SK-N-SH (cell line): ENCODE results near the gene GPR155. TPM values are rescaled to one million over a fixed set of nuclear protein-coding genes. Genes with fewer than 3 reads are reported as not detected.
A peak's percentile ranks its signal among the peaks of the same experiment; 100 is the strongest.

ENCODE experiments used
- CTCF ChIA-PET: fragments of 300-600, 350-600 bp; formaldehyde crosslinking; extraction: SDS; loops from one replicate; lab custom pipeline; 2021; lab: Yijun Ruan, JAX
- POLR2A ChIA-PET: fragments of 350-600 bp; sonication (Branson Sonifier 250); formaldehyde crosslinking; extraction: SDS; loops from one replicate; lab custom pipeline; 2020; ENCODE audit warnings: antibody characterized with exemption, inconsistent platforms; lab: Yijun Ruan, JAX
- DNase-seq: peaks from one replicate; pipeline ENCODE4 v3.0.0; 2012
- H2AFZ ChIP-seq: fragments of 200-600 bp; sonication (generic); 2 replicates; pipeline ENCODE4 v1.8.1; 2016; ENCODE audit warnings: antibody characterized with exemption, mild to moderate bottlenecking, low read depth
- H3F3A ChIP-seq: fragments of 200-600 bp; sonication (generic); replicated peaks from 2 replicates; pipeline ENCODE3; 2016; ENCODE audit warnings: antibody characterized with exemption, mild to moderate bottlenecking; ENCODE audit not compliant: insufficient read depth
- H3K27ac ChIP-seq, 2 experiments: fragments of 200-500 bp in 1 of 2; fragments of 200-600 bp in 1 of 2; sonication (Bioruptor generic) in 1 of 2; sonication (generic), shearing (Covaris generic) in 1 of 2; 2 replicates each; pipeline versions ENCODE4 v1.5.1 to v1.6.1; 2014 to 2016; ENCODE audit warnings: low read depth in 2 of 2, inconsistent platforms in 1 of 2, low read length in 1 of 2, mild to moderate bottlenecking in 1 of 2, mixed read lengths in 1 of 2
- H3K27me3 ChIP-seq: fragments of 200-600 bp; sonication (generic), shearing (Covaris generic); 2 replicates; pipeline ENCODE4 v1.6.1; 2016; ENCODE audit warnings: mixed run types; ENCODE audit not compliant: insufficient read depth
- H3K36me3 ChIP-seq, 2 experiments: fragments of 200-500 bp in 1 of 2; fragments of 200-600 bp in 1 of 2; sonication (Bioruptor generic) in 1 of 2; sonication (generic) in 1 of 2; replicated peaks in 1 of 2; 2 replicates each; pipeline versions ENCODE3 to v1.5.1; 2014 to 2016; ENCODE audit warnings: low read length in 1 of 2, mild to moderate bottlenecking in 1 of 2; ENCODE audit not compliant: insufficient read depth in 2 of 2, control insufficient read depth in 1 of 2
- H3K4me1 ChIP-seq, 2 experiments: fragments of 200-500 bp in 1 of 2; fragments of 200-600 bp in 1 of 2; sonication (Bioruptor generic) in 1 of 2; sonication (generic), shearing (Covaris generic) in 1 of 2; 2 replicates each; pipeline versions ENCODE4 v1.5.1 to v1.6.1; 2014 to 2016; ENCODE audit warnings: low read depth in 1 of 2, low read length in 1 of 2, mixed run types in 1 of 2; ENCODE audit not compliant: insufficient read depth in 2 of 2, control insufficient read depth in 1 of 2
- H3K4me2 ChIP-seq: fragments of 200-600 bp; sonication (generic), shearing (Covaris generic); 2 replicates; pipeline ENCODE4 v1.6.1; 2017; ENCODE audit warnings: mixed run types
- H3K4me3 ChIP-seq, 2 experiments: fragments of 200-500 bp in 1 of 2; fragments of 200-600 bp in 1 of 2; sonication (Bioruptor generic) in 1 of 2; sonication (generic), shearing (Covaris generic) in 1 of 2; 2 replicates each; pipeline versions ENCODE4 v1.5.1 to v1.8.1; 2014 to 2016; ENCODE audit warnings: low read depth in 2 of 2, inconsistent platforms in 1 of 2, low read length in 1 of 2, mild to moderate bottlenecking in 1 of 2, mixed read lengths in 1 of 2, moderate library complexity in 1 of 2
- H3K79me2 ChIP-seq: fragments of 200-600 bp; sonication (generic); 2 replicates; pipeline ENCODE4 v1.8.1; 2017; ENCODE audit warnings: mild to moderate bottlenecking; ENCODE audit not compliant: insufficient read depth
- H3K9ac ChIP-seq: fragments of 200-600 bp; sonication (generic); 2 replicates; pipeline ENCODE4 v1.6.1; 2017; ENCODE audit warnings: mixed run types
- H3K9me2 ChIP-seq: fragments of 200-600 bp; sonication (generic); 2 replicates; pipeline ENCODE4 v1.6.1; 2017; ENCODE audit warnings: mixed run types
- H3K9me3 ChIP-seq: fragments of 200-600 bp; sonication (generic); 2 replicates; pipeline ENCODE4 v1.6.1; 2017; ENCODE audit warnings: mixed run types, mild to moderate bottlenecking, moderate library complexity
- H4K20me1 ChIP-seq: fragments of 200-600 bp; sonication (generic); 2 replicates; pipeline ENCODE4 v1.6.1; 2017; ENCODE audit warnings: mild to moderate bottlenecking, mixed run types; ENCODE audit not compliant: insufficient read depth
- CHD2 ChIP-seq: fragments of 150-350 bp; IDR thresholded peaks from 2 replicates; pipeline ENCODE4 v1.6.1; 2018; ENCODE audit warnings: low read length; ENCODE audit not compliant: partially characterized antibody
- CTCF ChIP-seq: fragments of 200-600 bp; sonication (generic); IDR thresholded peaks from 2 replicates; pipeline ENCODE4 v1.6.1; 2017; ENCODE audit warnings: antibody characterized with exemption, mild to moderate bottlenecking, moderate library complexity
- ELF1 ChIP-seq: IDR thresholded peaks from 2 replicates; pipeline ENCODE4 v1.4.0; 2012
- FOXJ3 ChIP-seq: sonication (generic); formaldehyde crosslinking; IDR thresholded peaks from 2 replicates; pipeline ENCODE4 v1.5.1; 2020; ENCODE audit warnings: mild to moderate bottlenecking, missing genetic modification reagents
- FOXM1 ChIP-seq: IDR thresholded peaks from 2 replicates; pipeline ENCODE4 v1.4.0; 2012; ENCODE audit warnings: low read depth, mild to moderate bottlenecking
- GATA2 ChIP-seq: sonication (generic); formaldehyde crosslinking; IDR thresholded peaks from 2 replicates; pipeline ENCODE4 v1.5.0; 2020; ENCODE audit warnings: mild to moderate bottlenecking, missing genetic modification reagents
- JUND ChIP-seq: IDR thresholded peaks from 2 replicates; pipeline ENCODE4 v1.4.0; 2012
- NFIC ChIP-seq: IDR thresholded peaks from 2 replicates; pipeline ENCODE4 v1.4.0; 2012; ENCODE audit warnings: borderline replicate concordance
- POLR2AphosphoS5 ChIP-seq: IDR thresholded peaks from 2 replicates; pipeline ENCODE4 v1.6.1; 2012; ENCODE audit warnings: low read depth, low read length
- RAD21 ChIP-seq: IDR thresholded peaks from 2 replicates; pipeline ENCODE4 v1.6.1; 2012; ENCODE audit warnings: mild to moderate bottlenecking, low read length
- RXRA ChIP-seq: IDR thresholded peaks from 2 replicates; pipeline ENCODE4 v1.4.0; 2012; ENCODE audit warnings: low read depth, mild to moderate bottlenecking, borderline replicate concordance
- SIN3A ChIP-seq: IDR thresholded peaks from 2 replicates; pipeline ENCODE4 v1.6.1; 2012; ENCODE audit warnings: low read depth, mild to moderate bottlenecking, low read length, moderate library complexity, borderline replicate concordance
- SMC3 ChIP-seq: IDR thresholded peaks from 2 replicates; pipeline ENCODE4 v1.6.1; 2012; ENCODE audit warnings: low read depth, low read length, improper control_type of control experiment
- TAF1 ChIP-seq: IDR thresholded peaks from 2 replicates; pipeline ENCODE4 v1.6.1; 2012; ENCODE audit warnings: low read depth, mild to moderate bottlenecking, low read length, moderate library complexity, borderline replicate concordance
- TCF12 ChIP-seq: IDR thresholded peaks from 2 replicates; pipeline ENCODE4 v1.4.0; 2012
- USF1 ChIP-seq: IDR thresholded peaks from 2 replicates; pipeline ENCODE4 v1.4.0; 2012; ENCODE audit warnings: low read depth, borderline replicate concordance
- ZBTB33 ChIP-seq: IDR thresholded peaks from 2 replicates; pipeline ENCODE4 v1.4.0; 2012; ENCODE audit warnings: low read depth, borderline replicate concordance
- WGBS: methylation state at CpG from one replicate; pipeline ENCODE4 v1.1.6; 2017; ENCODE audit warnings: low lambda C conversion rate; 5-methylcytosine and 5-hydroxymethylcytosine counted together
- polyA plus RNA-seq, 3 experiments: library from polyadenylated mRNA; depleted of rRNA; stranded (reverse); fragments of >200 nt; gene quantifications; 2 replicates each; pipeline ENCODE4 v1.2.3, GENCODE V29; 2012
- TF ChIP-seq, protein P1 (sequence below): fragments of 150-350 bp; IDR thresholded peaks from 2 replicates; pipeline ENCODE4 v1.6.1; 2016; ENCODE audit warnings: mild to moderate bottlenecking, low read depth, low read length
- TF ChIP-seq, protein P2 (sequence below): IDR thresholded peaks from 2 replicates; pipeline ENCODE4 v1.4.0; 2012; ENCODE audit warnings: low read depth

GPR155 gene
- polyA plus RNA-seq, 1 of the 3 experiments (the other 2 are of a cell fraction) = 3.5 TPM

- ChIA-PET CTCF (interaction anchor here (0.6 to 5.0 kb wide), 5 partner anchors 25 to 171 kb away, joined by 3 to 24 read pairs (median 3); no protein-coding TSS in a partner anchor), POLR2A (interaction anchor here (1.2 kb wide), 1 partner anchor 618 kb away, joined by 3 read pairs; no protein-coding TSS in a partner anchor)
- Histone ChIP-seq H3K9ac (no peak overlapping the region; the same call in 1 of the 2 replicates), H4K20me1 (no peaks in the 10 kb centered on the region), H3K4me3 (peak overlapping the region; percentile 73), H3K9me3 (no peaks in the 10 kb centered on the region), H2AFZ (peak overlapping the region; percentile 99), H3F3A (no peaks in the 10 kb centered on the region), H3K27ac (peak overlapping the region; percentile 72 to 95; a peak in 3 of 4 replicates), H3K36me3 (no peaks in the 10 kb centered on the region), H3K27me3 (no peaks in the 10 kb centered on the region), H3K4me2 (peak overlapping the region; percentile 80), H3K9me2 (no peaks in the 10 kb centered on the region), H3K4me1 (peaks cover 4 to 8% of the 10 kb centered on the region in 2 experiments; a peak in 2 of 4 replicates), H3K79me2 (no peaks in the 10 kb centered on the region)
- no peak for DNase-seq
- WGBS = 95% methylated on average over 8 of the region's 8 CpGs
- TF ChIP-seq, protein P1, sequence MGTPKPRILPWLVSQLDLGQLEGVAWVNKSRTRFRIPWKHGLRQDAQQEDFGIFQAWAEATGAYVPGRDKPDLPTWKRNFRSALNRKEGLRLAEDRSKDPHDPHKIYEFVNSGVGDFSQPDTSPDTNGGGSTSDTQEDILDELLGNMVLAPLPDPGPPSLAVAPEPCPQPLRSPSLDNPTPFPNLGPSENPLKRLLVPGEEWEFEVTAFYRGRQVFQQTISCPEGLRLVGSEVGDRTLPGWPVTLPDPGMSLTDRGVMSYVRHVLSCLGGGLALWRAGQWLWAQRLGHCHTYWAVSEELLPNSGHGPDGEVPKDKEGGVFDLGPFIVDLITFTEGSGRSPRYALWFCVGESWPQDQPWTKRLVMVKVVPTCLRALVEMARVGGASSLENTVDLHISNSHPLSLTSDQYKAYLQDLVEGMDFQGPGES = no peak
- TF ChIP-seq SMC3 = no peak
Measured at GRCh38 chr2:174487820-174488162, 962 bp upstream of the GPR155 start.

DNA sequence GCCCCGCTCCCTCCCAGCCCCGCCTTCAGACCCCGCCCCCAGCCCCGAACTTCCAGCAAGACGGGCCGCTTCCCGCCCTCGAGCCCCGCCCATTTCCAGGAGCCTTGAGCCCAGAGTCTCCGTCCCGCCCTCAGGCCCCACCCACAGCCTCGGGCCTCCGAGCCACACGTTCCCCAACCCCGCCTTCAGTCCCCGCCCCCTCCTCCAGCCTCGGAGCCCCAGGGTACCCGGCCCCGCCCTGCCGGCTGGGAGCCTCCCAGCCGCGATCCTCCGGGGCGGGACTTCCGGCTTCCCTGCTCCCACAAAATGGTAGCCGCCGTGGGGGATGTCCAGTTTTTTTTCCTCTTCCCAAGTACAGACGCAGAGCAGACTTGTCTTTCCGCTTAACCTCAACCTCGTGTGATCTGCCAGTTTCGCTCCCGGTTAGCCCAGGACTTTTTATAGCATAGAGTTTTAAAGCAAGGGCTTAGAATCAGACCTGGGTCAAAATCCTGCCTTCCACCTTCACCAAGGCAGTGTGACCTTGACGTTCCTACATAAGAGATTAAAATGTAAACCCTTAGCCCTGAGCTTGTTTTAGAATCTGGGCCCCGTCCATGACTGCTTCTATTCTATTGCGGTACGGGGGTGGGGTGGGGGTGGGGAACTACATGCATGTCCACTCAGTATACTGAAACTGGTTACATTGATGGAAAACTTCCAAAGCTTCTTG is 435 bp upstream of the GPR155 start:
- 2% methylated on average over 22 of the region's 36 CpGs for WGBS
- ChIA-PET POLR2A (no interaction called here), CTCF (interaction anchor here (0.5 to 5.0 kb wide), 8 partner anchors 14 to 212 kb away, joined by 3 to 24 read pairs (median 3); no protein-coding TSS in a partner anchor)
- no peaks in the 10 kb centered on the region for H3K9me2 ChIP-seq
- H3K4me3 ChIP-seq = peak overlapping the region; percentile 93 to 95
- peaks cover 4 to 7% of the 10 kb centered on the region in 2 experiments; a peak in 2 of 4 replicates for H3K4me1 ChIP-seq
- H3K27me3 ChIP-seq = no peaks in the 10 kb centered on the region
- DNase-seq = peak; percentile 98
- H3K27ac ChIP-seq = peak overlapping the region; percentile 72 to 95
- peak overlapping the region; percentile 99 for H2AFZ ChIP-seq
- no peaks in the 10 kb centered on the region for H3K36me3 ChIP-seq
- H3K4me2 ChIP-seq = peak overlapping the region; percentile 80
- H3K79me2 ChIP-seq = no peaks in the 10 kb centered on the region
- peak overlapping the region; percentile 72 for H3K9ac ChIP-seq
- H4K20me1 ChIP-seq = no peaks in the 10 kb centered on the region
- H3K9me3 ChIP-seq = no peaks in the 10 kb centered on the region
- H3F3A ChIP-seq = no peaks in the 10 kb centered on the region
- peak; percentile 96 for TF ChIP-seq POLR2AphosphoS5
- TF ChIP-seq TCF12 = 0 out of 2 replicates have a peak, but pooled peaks have one; percentile 12
- no peak for TF ChIP-seq RXRA
- TF ChIP-seq, protein P2, sequence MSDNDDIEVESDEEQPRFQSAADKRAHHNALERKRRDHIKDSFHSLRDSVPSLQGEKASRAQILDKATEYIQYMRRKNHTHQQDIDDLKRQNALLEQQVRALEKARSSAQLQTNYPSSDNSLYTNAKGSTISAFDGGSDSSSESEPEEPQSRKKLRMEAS = peak; percentile 57; the same call in 1 of the 2 replicates
- TF ChIP-seq FOXJ3 = no peak
- TF ChIP-seq CHD2 = peak; percentile 47
- TF ChIP-seq FOXM1 = no peak
- TF ChIP-seq NFIC = no peak
- TF ChIP-seq GATA2 (CRISPR knock-in tag) = no peak
- no peak for TF ChIP-seq CTCF
- no peak for TF ChIP-seq SIN3A
- TF ChIP-seq, protein P1 = no peak
- no peak for TF ChIP-seq USF1
- peak; percentile 84 for TF ChIP-seq TAF1
- TF ChIP-seq ZBTB33 = no peak
- no peak for TF ChIP-seq RAD21
- TF ChIP-seq JUND = no peak
- TF ChIP-seq ELF1 = peak; percentile 52
